K562 (cell line): ENCODE measurements around the gene ASCC3. TPM values are rescaled to one million over a fixed set of nuclear protein-coding genes. Genes with fewer than 3 reads are reported as not detected.

Experiments
- ATAC-seq: fragments of 200-7000 bp; cut with Tn5 transposase; 3 replicates; pipeline ENCODE4 v1.9.1; 2020; ENCODE audit warnings: moderate library complexity
- BruUV-seq: library from RNA; stranded (reverse); fragments of 400-500 nt; replicated peaks from 2 replicates; lab custom pipeline; 2021; lab: Mats Ljungman, UMichigan
- CTCF ChIA-PET: fragments of 300-600 bp; formaldehyde crosslinking; extraction: SDS; loops from one replicate; lab custom pipeline; 2021; ENCODE audit warnings: low intra/inter-chr PET ratio; lab: Yijun Ruan, JAX
- POLR2A ChIA-PET: fragments of 300-600, 350-650 bp; sonication (Branson Sonifier 250); formaldehyde crosslinking; extraction: SDS; loops from one replicate; lab custom pipeline; 2021; ENCODE audit warnings: antibody characterized with exemption, inconsistent platforms; lab: Yijun Ruan, JAX
- DNase-seq, 4 experiments: peaks; one replicate each; pipeline versions ENCODE4 v3.0.0 to v3.0.0-alpha.2; 2011 to 2018; ENCODE audit warnings: low spot score in 3 of 4, mixed read lengths in 3 of 4; ENCODE audit errors: extremely low read depth in 1 of 4
- FAIRE-seq: peaks from 2 replicates; lab custom pipeline; 2011; peaks lifted over from hg19 to GRCh38; lab: Jason Lieb, UNC
- H2AFZ ChIP-seq: 2 replicates; pipeline ENCODE4 v1.6.0; 2011; ENCODE audit warnings: low read depth, low read length, control low read depth, inconsistent platforms
- H3K27ac ChIP-seq: fragments of 200-600 bp; 3 replicates; pipeline ENCODE4 v1.8.0; 2011; ENCODE audit warnings: low read depth, mild to moderate bottlenecking, control low read depth, inconsistent platforms, low read length, moderate library complexity, mixed read lengths; ENCODE audit errors: extremely low read depth
- H3K27me3 ChIP-seq, 2 experiments: fragments of 300-600 bp in 1 of 2; 2 replicates in 1 of 2; 3 replicates in 1 of 2; pipeline versions ENCODE4 v1.6.0 to v1.8.0; 2011; ENCODE audit warnings: inconsistent platforms in 2 of 2, low read length in 2 of 2, mild to moderate bottlenecking in 1 of 2, mixed read lengths in 1 of 2, moderate library complexity in 1 of 2; ENCODE audit not compliant: control insufficient read depth in 2 of 2, insufficient read depth in 2 of 2
- H3K36me3 ChIP-seq: fragments of 300-600 bp; 3 replicates; pipeline ENCODE4 v1.8.0; 2011; ENCODE audit warnings: mild to moderate bottlenecking, low read length, inconsistent platforms; ENCODE audit not compliant: control insufficient read depth, insufficient read depth
- H3K4me1 ChIP-seq, 2 experiments: fragments of 200-600 bp in 1 of 2; replicated peaks in 1 of 2; 2 replicates in 1 of 2; 3 replicates in 1 of 2; pipeline versions ENCODE4 v1.5.1 to v1.8.0; 2011; ENCODE audit warnings: inconsistent platforms in 2 of 2, low read length in 2 of 2, mild to moderate bottlenecking in 1 of 2, mixed read lengths in 1 of 2, moderate library complexity in 1 of 2; ENCODE audit not compliant: control insufficient read depth in 2 of 2, insufficient read depth in 2 of 2
- H3K4me2 ChIP-seq: 2 replicates; pipeline ENCODE4 v1.6.1; 2011; ENCODE audit warnings: low read length, control low read depth, inconsistent platforms, mixed read lengths; ENCODE audit not compliant: insufficient read depth
- H3K4me3 ChIP-seq: fragments of 200-600 bp; sonication (generic), shearing (Covaris generic); 2 replicates; pipeline ENCODE4 v1.5.1; 2016; ENCODE audit warnings: control low read depth, inconsistent platforms
- H3K79me2 ChIP-seq: fragments of 200-600 bp; 3 replicates; pipeline ENCODE4 v1.8.0; 2011; ENCODE audit warnings: low read length, inconsistent platforms; ENCODE audit not compliant: control insufficient read depth, insufficient read depth
- H3K9ac ChIP-seq, 2 experiments: 2 replicates each; pipeline versions ENCODE4 v1.6.0 to v1.6.1; 2011; ENCODE audit warnings: low read depth in 2 of 2, low read length in 2 of 2, control low read depth in 1 of 2, inconsistent platforms in 1 of 2, mild to moderate bottlenecking in 1 of 2, mixed read lengths in 1 of 2; ENCODE audit not compliant: insufficient read depth in 1 of 2
- H3K9me1 ChIP-seq: one replicate; pipeline ENCODE4 v1.6.0; 2011; ENCODE audit warnings: inconsistent platforms, mild to moderate bottlenecking, low read length, moderate library complexity; ENCODE audit not compliant: control insufficient read depth, insufficient read depth
- H3K9me3 ChIP-seq: replicated peaks from 2 replicates; pipeline ENCODE4 v1.5.1; 2011; ENCODE audit warnings: low read depth, low read length, inconsistent platforms; ENCODE audit not compliant: control insufficient read depth, insufficient read depth
- H4K20me1 ChIP-seq: replicated peaks from 2 replicates; pipeline ENCODE4 v1.6.1; 2011; ENCODE audit warnings: low read length, inconsistent platforms, mixed read lengths; ENCODE audit not compliant: control insufficient read depth, insufficient read depth
- CBFB ChIP-seq: sonication (generic); formaldehyde crosslinking; IDR thresholded peaks from 2 replicates; pipeline ENCODE4 v1.4.0; 2020; ENCODE audit warnings: mild to moderate bottlenecking, missing genetic modification reagents
- CREB5 ChIP-seq: fragments of 250-450 bp; sonication (Bioruptor Pico); IDR thresholded peaks from 2 replicates; pipeline ENCODE4 v1.5.0; 2020; ENCODE audit warnings: mild to moderate bottlenecking
- DNMT1 ChIP-seq: fragments of 450-650 bp; IDR thresholded peaks from 2 replicates; pipeline ENCODE4 v1.6.1; 2016; ENCODE audit warnings: antibody characterized with exemption, mild to moderate bottlenecking
- HNRNPK ChIP-seq: fragments of 200-400 bp; formaldehyde crosslinking; IDR thresholded peaks from one replicate; pipeline ENCODE4 v1.6.1; 2018; ENCODE audit warnings: mild to moderate bottlenecking, low read depth, low read length; ENCODE audit not compliant: poor library complexity, severe bottlenecking
- KDM1A ChIP-seq, 2 experiments: fragments of 450-650 bp; IDR thresholded peaks; 2 replicates each; pipeline ENCODE4 v1.6.1; 2016; ENCODE audit warnings: mild to moderate bottlenecking in 2 of 2
- MECOM ChIP-seq: fragments of 250-450 bp; sonication (Bioruptor Pico); IDR thresholded peaks from 2 replicates; pipeline ENCODE4 v1.8.0; 2022; ENCODE audit warnings: inconsistent platforms
- PHF20 ChIP-seq: fragments of 450-650 bp; IDR thresholded peaks from 2 replicates; pipeline ENCODE4 v1.6.1; 2018; ENCODE audit not compliant: partially characterized antibody
- POLR3A ChIP-seq: IDR thresholded peaks from 2 replicates; pipeline ENCODE4 v1.6.1; 2011; ENCODE audit warnings: borderline replicate concordance, mild to moderate bottlenecking, moderate library complexity; ENCODE audit not compliant: insufficient read length, insufficient read depth; ENCODE audit errors: extremely low read depth
- POU5F1 ChIP-seq: fragments of 150-350 bp; IDR thresholded peaks from 2 replicates; pipeline ENCODE4 v1.6.1; 2014; ENCODE audit warnings: borderline replicate concordance, low read length, low read depth, mild to moderate bottlenecking; ENCODE audit not compliant: partially characterized antibody
- SREBF1 ChIP-seq: fragments of 150-350 bp; IDR thresholded peaks from 2 replicates; pipeline ENCODE4 v1.6.1; 2014; ENCODE audit warnings: antibody characterized with exemption, low read depth, low read length, borderline replicate concordance
- ZFX ChIP-seq: sonication (generic); formaldehyde crosslinking; IDR thresholded peaks from 2 replicates; pipeline ENCODE4 v1.8.0; 2022; ENCODE audit warnings: mild to moderate bottlenecking, missing genetic modification reagents, moderate library complexity
- ZNF134 ChIP-seq: fragments of 250-450 bp; sonication (Bioruptor Pico); conservative IDR thresholded peaks from 2 replicates; pipeline ENCODE4 v1.4.0; 2020
- ZNF3 ChIP-seq: fragments of 250-450 bp; sonication (Bioruptor Pico); IDR thresholded peaks from 2 replicates; pipeline ENCODE4 v1.5.0; 2021; ENCODE audit warnings: mild to moderate bottlenecking, moderate library complexity
- WGBS: fragments of 100-300 bp; shearing (Covaris generic); methylation state at CpG from one replicate; pipeline ENCODE4 v1.1.6; 2016; ENCODE audit warnings: low coverage, mixed read lengths; ENCODE audit not compliant: insufficient coverage; ENCODE audit errors: missing lambda C conversion rate; 5-methylcytosine and 5-hydroxymethylcytosine counted together
- in situ Hi-C: fragments of 300-500 bp; cut with MboI; formaldehyde crosslinking; loops from 4 replicates; pipeline ENCODE4 v1.15.0; 2018; ENCODE audit warnings: inconsistent platforms, mixed read lengths
- intact Hi-C: fragments of 100-400 bp; cut with micrococcal nuclease; formaldehyde crosslinking; loops from 2 replicates; pipeline ENCODE4 v1.14.2; 2022
- polyA plus RNA-seq, 8 experiments: library from polyadenylated mRNA; depleted of rRNA in 4 of 8; stranded (reverse) in 5 of 8; unstranded in 3 of 8; fragments of >200 nt; fragmentation: Nextera tagmentation in 2 of 8; fragmentation: Illumina TruSeq in 1 of 8; extraction: Ambion mirVana in 2 of 8; extraction: Trizol in 1 of 8; gene quantifications; 2 replicates each; pipeline versions ENCODE4 v1.2.1 to v1.2.3, GENCODE V29; 2011 to 2014; ENCODE audit warnings: inconsistent platforms in 1 of 8, missing spikeins in 1 of 8
- total RNA-seq, 7 experiments: library from RNA; depleted of rRNA in 6 of 7; stranded (reverse); fragments of >200 nt in 6 of 7; fragmentation: Illumina TruSeq in 2 of 7; extraction: Trizol in 2 of 7; gene quantifications; 2 replicates each; pipeline versions ENCODE4 v1.2.1 to v1.2.3, GENCODE V29; 2011 to 2021; ENCODE audit warnings: low replicate concordance in 1 of 7
- TF ChIP-seq, protein P1 (sequence below): fragments of 450-650 bp; formaldehyde crosslinking; IDR thresholded peaks from 2 replicates; pipeline ENCODE4 v1.4.0; 2022; ENCODE audit warnings: mild to moderate bottlenecking, moderate library complexity

The ASCC3 gene
- total and polyA plus RNA-seq, 9 of the 15 experiments (the other 6 are each of a cell fraction or from before 2014, with no cell fraction given), result 16.1 to 56.1 (median 33.9) TPM

GRCh38 chr6:100485268-100485667 is 395.9 kb downstream of the ASCC3 start (continued):
- TF ChIP-seq PHF20, result no peak
- TF ChIP-seq CBFB (CRISPR knock-in tag), result no peak

DNA sequence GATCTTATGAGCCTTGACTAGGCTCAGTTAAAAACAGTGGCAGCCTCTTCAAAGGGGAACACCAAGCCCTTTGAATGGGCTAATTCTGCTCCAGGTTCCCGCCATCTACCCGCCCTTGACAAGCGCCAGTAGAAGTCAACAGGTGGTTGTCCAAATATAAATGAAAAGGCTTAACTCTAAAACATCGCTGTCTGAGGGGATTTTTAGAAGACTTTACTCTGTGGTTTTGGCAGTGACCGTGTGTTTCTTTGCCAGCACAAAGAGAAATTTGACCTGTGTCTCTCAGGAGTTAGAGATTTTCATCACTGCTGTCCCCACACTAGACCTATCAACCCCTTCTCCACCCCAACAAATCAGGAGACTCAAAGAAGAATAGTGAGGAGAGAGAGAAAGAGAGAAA is 396.7 kb downstream of the ASCC3 start:
- Histone ChIP-seq H2AFZ (no peak overlapping the region), H3K27me3 (peaks cover 3 to 12% of the 10 kb centered on the region in 2 experiments; a peak in 2 of 5 replicates), H4K20me1 (no peaks in the 10 kb centered on the region), H3K9ac (no peak overlapping the region), H3K4me3 (no peak overlapping the region), H3K4me2 (no peak overlapping the region), H3K79me2 (no peaks in the 10 kb centered on the region), H3K36me3 (no peaks in the 10 kb centered on the region), H3K4me1 (no peaks in the 10 kb centered on the region), H3K9me3 (no peaks in the 10 kb centered on the region), H3K9me1 (no peaks in the 10 kb centered on the region), H3K27ac (no peak overlapping the region)
- ChIA-PET POLR2A (no interaction called here), CTCF (no interaction called here)
- in situ Hi-C loops (loop anchor here (5.0 to 10.0 kb wide), 2 partner anchors 180 to 362 kb away; no protein-coding TSS in a partner anchor), intact Hi-C loops (loop anchor here (5.0 kb wide), 1 partner anchor 178 kb away; no protein-coding TSS in a partner anchor)
- no TSS peak for BruUV-seq
- 1% methylated on average over 5 of the region's 5 CpGs for WGBS
- FAIRE-seq (no peak), ATAC-seq (no peak), DNase-seq (no peak)
- no peak for TF ChIP-seq DNMT1
- TF ChIP-seq, protein P1, sequence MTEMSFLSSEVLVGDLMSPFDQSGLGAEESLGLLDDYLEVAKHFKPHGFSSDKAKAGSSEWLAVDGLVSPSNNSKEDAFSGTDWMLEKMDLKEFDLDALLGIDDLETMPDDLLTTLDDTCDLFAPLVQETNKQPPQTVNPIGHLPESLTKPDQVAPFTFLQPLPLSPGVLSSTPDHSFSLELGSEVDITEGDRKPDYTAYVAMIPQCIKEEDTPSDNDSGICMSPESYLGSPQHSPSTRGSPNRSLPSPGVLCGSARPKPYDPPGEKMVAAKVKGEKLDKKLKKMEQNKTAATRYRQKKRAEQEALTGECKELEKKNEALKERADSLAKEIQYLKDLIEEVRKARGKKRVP (CRISPR knock-in tag), result no peak
- no peak for TF ChIP-seq KDM1A (IDR thresholded peaks at IDR 0.05)
- TF ChIP-seq ZFX (CRISPR knock-in tag), result no peak
- TF ChIP-seq HNRNPK, result no peak
- TF ChIP-seq MECOM (CRISPR knock-in tag), result no peak
- TF ChIP-seq ZNF3, result no peak
- TF ChIP-seq CREB5, result no peak
- no peak for TF ChIP-seq POU5F1
- no peak for TF ChIP-seq SREBF1
- no peak for TF ChIP-seq POLR3A
- no peak for TF ChIP-seq ZNF134
